HEK293 (cell line): ENCODE data around the gene NMNAT3.
A peak's percentile ranks its signal among the peaks of the same experiment; 100 is the strongest.

Experiments
- CTCF ChIA-PET: fragments of 350-600 bp; formaldehyde crosslinking; extraction: SDS; loops from one replicate; lab custom pipeline; 2021; ENCODE audit warnings: antibody characterized with exemption; lab: Yijun Ruan, JAX
- POLR2A ChIA-PET: fragments of 300-600 bp; formaldehyde crosslinking; extraction: SDS; loops from one replicate; lab custom pipeline; 2020; ENCODE audit warnings: antibody characterized with exemption, inconsistent platforms; lab: Yijun Ruan, JAX
- H3K27ac ChIP-seq: fragments of 200-500 bp; sonication (Bioruptor generic); 2 replicates; pipeline ENCODE4 v1.5.1; 2014; ENCODE audit warnings: low read depth, low read length, control low read depth, inconsistent platforms; ENCODE audit errors: extremely low read depth
- H3K36me3 ChIP-seq, 2 experiments: fragments of 200-500 bp in 1 of 2; sonication (Bioruptor generic) in 1 of 2; 1 replicate in 1 of 2; 2 replicates in 1 of 2; pipeline ENCODE4 v1.5.1; 2014 to 2017; ENCODE audit warnings: inconsistent platforms in 2 of 2, low read length in 2 of 2; ENCODE audit not compliant: control insufficient read depth in 2 of 2, insufficient read depth in 1 of 2
- H3K4me1 ChIP-seq: fragments of 200-500 bp; sonication (Bioruptor generic); 2 replicates; pipeline ENCODE4 v1.5.1; 2014; ENCODE audit warnings: mild to moderate bottlenecking, low read length, inconsistent platforms; ENCODE audit not compliant: control insufficient read depth, insufficient read depth
- H3K4me3 ChIP-seq: 2 replicates; pipeline ENCODE4 v1.5.1; 2011; ENCODE audit warnings: low read depth, mild to moderate bottlenecking, control low read depth, low read length, moderate library complexity
- H3K9me3 ChIP-seq: fragments of 200-500 bp; sonication (Bioruptor generic); 2 replicates; pipeline ENCODE4 v1.5.1; 2014; ENCODE audit warnings: low read depth, low read length, inconsistent platforms; ENCODE audit not compliant: control insufficient read depth, insufficient read depth
- BCL6B ChIP-seq: fragments of 450-650 bp; formaldehyde crosslinking; IDR thresholded peaks from 2 replicates; pipeline ENCODE4 v1.5.1; 2017; ENCODE audit warnings: missing biosample characterization, missing genetic modification characterization
- GFI1B ChIP-seq: fragments of 450-650 bp; formaldehyde crosslinking; IDR thresholded peaks from 2 replicates; pipeline ENCODE4 v1.5.1; 2016; ENCODE audit warnings: missing biosample characterization, missing genetic modification characterization
- SCRT2 ChIP-seq: fragments of 450-650 bp; formaldehyde crosslinking; IDR thresholded peaks from 2 replicates; pipeline ENCODE4 v1.5.1; 2016; ENCODE audit warnings: missing biosample characterization, missing genetic modification characterization
- ZBTB49 ChIP-seq: fragments of 450-650 bp; formaldehyde crosslinking; IDR thresholded peaks from 2 replicates; pipeline ENCODE4 v1.5.1; 2016; ENCODE audit warnings: missing biosample characterization, missing genetic modification characterization, low read depth
- ZBTB6 ChIP-seq: fragments of 450-650 bp; formaldehyde crosslinking; IDR thresholded peaks from 2 replicates; pipeline ENCODE4 v1.5.1; 2017; ENCODE audit warnings: missing biosample characterization, missing genetic modification characterization
- ZNF221 ChIP-seq: fragments of 450-650 bp; formaldehyde crosslinking; IDR thresholded peaks from 2 replicates; pipeline ENCODE4 v1.5.1; 2017; ENCODE audit warnings: missing biosample characterization, missing genetic modification characterization, borderline replicate concordance
- ZNF26 ChIP-seq: fragments of 450-650 bp; formaldehyde crosslinking; IDR thresholded peaks from 2 replicates; pipeline ENCODE4 v1.5.1; 2016; ENCODE audit warnings: missing biosample characterization, missing genetic modification characterization
- ZNF362 ChIP-seq: fragments of 450-650 bp; formaldehyde crosslinking; IDR thresholded peaks from 2 replicates; pipeline ENCODE4 v1.5.1; 2016; ENCODE audit warnings: missing biosample characterization, missing genetic modification characterization
- ZNF449 ChIP-seq: fragments of 450-650 bp; formaldehyde crosslinking; IDR thresholded peaks from 2 replicates; pipeline ENCODE4 v1.5.1; 2017; ENCODE audit warnings: missing biosample characterization, mild to moderate bottlenecking, missing genetic modification characterization, moderate library complexity
- ZNF571 ChIP-seq: fragments of 450-650 bp; formaldehyde crosslinking; IDR thresholded peaks from 2 replicates; pipeline ENCODE4 v1.5.0; 2017; ENCODE audit warnings: missing biosample characterization, missing genetic modification characterization
- ZNF629 ChIP-seq: fragments of 450-650 bp; formaldehyde crosslinking; IDR thresholded peaks from 2 replicates; pipeline ENCODE4 v1.5.1; 2017; ENCODE audit warnings: missing biosample characterization, missing genetic modification characterization
- ZNF692 ChIP-seq: fragments of 450-650 bp; formaldehyde crosslinking; IDR thresholded peaks from 2 replicates; pipeline ENCODE4 v1.5.1; 2016; ENCODE audit warnings: missing biosample characterization, missing genetic modification characterization
- ZNF768 ChIP-seq: fragments of 450-650 bp; formaldehyde crosslinking; IDR thresholded peaks from 2 replicates; pipeline ENCODE4 v1.5.1; 2018; ENCODE audit warnings: missing biosample characterization, mild to moderate bottlenecking, missing genetic modification characterization
- ZSCAN18 ChIP-seq: fragments of 450-650 bp; formaldehyde crosslinking; IDR thresholded peaks from 2 replicates; pipeline ENCODE4 v1.5.1; 2016; ENCODE audit warnings: missing biosample characterization, missing genetic modification characterization

NMNAT3 gene

GRCh38 chr3:139654637-139655365, 23.0 kb downstream of the NMNAT3 start:
- no peaks in the 10 kb centered on the region for H3K9me3 ChIP-seq
- CTCF ChIA-PET = interaction anchor here (1.7 kb wide), 1 partner anchor 10 kb away, joined by 3 read pairs; no protein-coding TSS in a partner anchor
- POLR2A ChIA-PET = no interaction called here
- H3K4me3 ChIP-seq = no peak overlapping the region
- no peak for TF ChIP-seq ZNF26
- TF ChIP-seq ZBTB49 (tag by site-specific recombination) = no peak
- TF ChIP-seq ZBTB6 (tag by site-specific recombination) = no peak
- TF ChIP-seq ZNF449 (tag by site-specific recombination) = no peak
- TF ChIP-seq ZNF692 (tag by site-specific recombination) = no peak
- no peak for TF ChIP-seq ZNF362 (tag by site-specific recombination)
- no peak for TF ChIP-seq GFI1B (tag by site-specific recombination)
- TF ChIP-seq ZNF571 = no peak
- no peaks in the 10 kb centered on the region for H3K4me1 ChIP-seq
- no peaks in the 10 kb centered on the region for H3K36me3 ChIP-seq
- H3K27ac ChIP-seq = no peak overlapping the region

GRCh38 chr3:139653582-139653981, 24.2 kb downstream of the NMNAT3 start:
- ChIA-PET CTCF (interaction anchor here (1.7 kb wide), 1 partner anchor 9 kb away, joined by 3 read pairs; no protein-coding TSS in a partner anchor), POLR2A (no interaction called here)
- no peaks in the 10 kb centered on the region for H3K36me3 ChIP-seq
- H3K27ac ChIP-seq = no peak overlapping the region
- H3K4me3 ChIP-seq = no peak overlapping the region
- TF ChIP-seq ZNF629 (tag by site-specific recombination) (no peak), BCL6B (tag by site-specific recombination) (no peak), ZNF221 (tag by site-specific recombination) (no peak), SCRT2 (tag by site-specific recombination) (peak; percentile 62; the same call in 1 of the 2 replicates), ZSCAN18 (no peak), ZNF768 (tag by site-specific recombination) (no peak)
- H3K4me1 ChIP-seq = no peaks in the 10 kb centered on the region
- no peaks in the 10 kb centered on the region for H3K9me3 ChIP-seq
